HT-29 (cell line): ENCODE data around the gene FBXO21. TPM values are rescaled to one million over a fixed set of nuclear protein-coding genes. Genes with fewer than 3 reads are reported as not detected.
"Not testable (repeated sequence)": the region's sequence is repeated elsewhere in the genome, so short reads cannot be mapped to it uniquely, and the experiment has no call there.

Experiments used
- DNase-seq: peaks from one replicate; pipeline ENCODE4 v3.0.0-alpha.2; 2015; ENCODE audit warnings: low spot score
- total RNA-seq: library from RNA; depleted of rRNA; stranded (reverse); fragments of >200 nt; shearing (Covaris generic); gene quantifications from 2 replicates; pipeline ENCODE4 v1.2.3, GENCODE V29; 2014; rRNA removed

Gene FBXO21
- total RNA-seq, 1 experiment from 2014 or later, result 123 TPM

DNA sequence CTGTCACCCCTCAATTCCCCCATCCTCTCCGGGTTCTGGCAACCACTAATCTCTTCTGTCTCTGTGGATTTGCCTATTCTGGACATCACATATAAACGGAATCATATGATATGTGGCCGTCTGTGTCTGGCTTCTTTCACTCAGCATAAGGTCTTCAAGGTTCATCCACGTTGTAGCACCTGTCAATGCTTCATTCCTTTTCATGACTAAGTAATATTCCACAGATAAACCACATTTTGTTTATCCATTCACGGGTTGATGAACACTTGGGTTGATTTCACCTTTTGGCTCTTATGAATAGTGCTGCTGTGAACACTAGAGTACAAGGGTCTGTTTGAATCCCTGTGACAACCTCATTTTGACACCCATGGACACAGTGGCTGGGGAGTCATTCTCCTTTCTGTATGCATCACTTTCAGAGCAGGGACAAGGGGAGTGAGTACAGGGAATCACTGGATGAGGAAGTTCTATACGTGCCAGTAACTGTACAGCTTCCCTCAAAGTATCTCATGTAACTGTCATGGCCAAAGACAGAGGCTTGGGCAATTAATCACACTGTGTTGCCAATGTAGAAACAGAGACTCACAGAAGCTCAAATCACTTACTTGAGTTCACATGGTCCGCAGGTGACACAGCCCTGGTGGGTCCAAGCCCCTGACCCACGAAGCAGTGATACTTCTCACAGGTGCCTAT lies 80.2 kb downstream of the FBXO21 start:
- no peak for DNase-seq

DNA sequence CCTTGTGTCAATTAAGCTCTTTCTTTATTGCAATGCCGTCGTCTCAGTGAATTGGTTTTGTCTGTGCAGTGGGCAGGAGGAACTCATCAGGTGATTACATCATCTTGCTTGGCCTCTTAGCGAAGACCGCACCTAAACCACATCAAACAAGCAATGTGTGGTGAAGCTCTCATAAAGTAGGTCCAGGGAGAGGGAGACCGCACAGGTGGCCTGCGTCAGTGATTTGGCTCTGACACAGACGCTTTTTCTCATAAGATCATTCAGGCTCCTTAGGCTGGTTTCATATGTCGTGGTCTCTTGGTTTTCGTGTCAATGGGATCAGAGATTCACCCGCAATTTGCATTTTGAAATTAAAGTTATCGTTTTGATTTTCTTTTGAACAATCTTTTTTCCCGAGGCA lies 84.4 kb downstream of the FBXO21 start:
- DNase-seq, result peak; percentile 88

DNA sequence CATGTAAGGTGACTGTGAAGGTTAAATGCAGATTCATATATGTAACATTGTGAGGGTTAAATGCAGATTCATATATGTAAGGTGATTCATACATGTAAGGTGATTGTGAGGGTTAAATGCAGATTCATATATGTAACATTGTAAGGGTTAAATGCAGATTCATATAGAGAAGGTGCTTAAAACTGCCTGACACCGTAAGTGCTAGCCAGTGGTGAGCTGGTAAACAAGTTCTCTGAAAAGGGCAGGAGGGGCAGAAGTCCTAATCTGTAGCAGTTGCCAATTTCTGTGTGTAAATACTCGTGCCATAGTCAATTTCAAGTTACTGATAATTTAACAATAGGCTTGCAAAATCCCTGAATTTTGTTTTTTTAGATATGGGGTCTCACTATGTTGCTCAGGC lies 86.3 kb downstream of the FBXO21 start:
- not testable (repeated sequence) for DNase-seq

DNA sequence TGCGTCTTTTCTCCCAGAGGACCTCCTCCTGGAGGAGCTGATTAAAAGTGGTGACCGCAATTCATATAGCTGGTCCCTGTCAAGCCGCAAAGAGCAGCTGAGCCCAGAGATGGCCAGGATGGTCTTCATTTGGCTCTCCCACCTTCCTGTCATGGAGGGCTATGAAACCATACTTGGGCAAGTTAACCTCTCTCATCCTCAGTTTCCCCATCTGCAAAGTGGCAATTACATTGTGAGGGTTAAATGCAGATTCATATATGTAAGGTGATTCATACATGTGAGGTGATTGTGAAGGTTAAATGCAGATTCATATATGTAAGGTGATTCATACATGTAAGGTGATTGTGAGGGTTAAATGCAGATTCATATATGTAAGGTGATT lies 87.5 kb downstream of the FBXO21 start:
- no peak for DNase-seq

DNA sequence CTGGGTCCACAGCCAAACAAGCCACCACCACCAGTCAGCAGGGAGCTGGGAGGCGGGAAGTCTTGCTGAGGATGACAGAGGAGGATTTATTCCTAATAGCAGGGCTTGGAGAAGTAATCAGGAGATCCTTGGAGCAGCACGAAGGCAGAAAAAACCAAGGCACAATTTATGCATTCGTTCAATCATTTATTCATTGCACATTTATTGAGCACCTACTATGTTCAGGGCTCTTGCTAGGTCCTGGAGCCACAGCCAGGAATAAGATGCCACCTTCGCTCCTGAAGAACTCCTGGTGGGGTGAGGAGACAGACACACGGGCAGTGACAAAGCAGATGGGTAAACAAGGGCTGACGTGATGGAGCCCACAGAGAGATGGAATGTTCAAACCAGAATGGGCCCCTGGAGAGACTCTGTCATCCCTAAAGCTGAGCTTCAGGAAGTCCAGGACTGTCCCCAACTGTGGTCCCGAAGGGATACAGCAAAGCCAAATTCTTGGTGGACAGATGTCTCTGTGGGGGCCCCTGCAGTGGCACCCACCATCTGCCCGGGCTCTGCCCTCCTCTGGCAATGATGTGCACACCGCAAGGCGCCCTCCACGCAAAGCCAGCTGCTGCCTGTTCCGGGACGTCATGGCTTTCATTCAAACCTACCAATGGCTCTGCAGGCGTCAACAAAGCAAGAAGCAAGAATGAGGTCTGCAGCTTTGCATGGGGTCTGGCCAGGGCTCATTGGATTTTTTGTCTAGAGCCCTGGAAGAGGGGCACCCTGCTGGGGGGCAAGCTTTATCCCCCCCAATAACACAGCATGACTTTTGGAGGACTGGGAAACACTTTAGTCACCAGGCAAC lies 88.1 kb downstream of the FBXO21 start:
- DNase-seq, result no peak

DNA sequence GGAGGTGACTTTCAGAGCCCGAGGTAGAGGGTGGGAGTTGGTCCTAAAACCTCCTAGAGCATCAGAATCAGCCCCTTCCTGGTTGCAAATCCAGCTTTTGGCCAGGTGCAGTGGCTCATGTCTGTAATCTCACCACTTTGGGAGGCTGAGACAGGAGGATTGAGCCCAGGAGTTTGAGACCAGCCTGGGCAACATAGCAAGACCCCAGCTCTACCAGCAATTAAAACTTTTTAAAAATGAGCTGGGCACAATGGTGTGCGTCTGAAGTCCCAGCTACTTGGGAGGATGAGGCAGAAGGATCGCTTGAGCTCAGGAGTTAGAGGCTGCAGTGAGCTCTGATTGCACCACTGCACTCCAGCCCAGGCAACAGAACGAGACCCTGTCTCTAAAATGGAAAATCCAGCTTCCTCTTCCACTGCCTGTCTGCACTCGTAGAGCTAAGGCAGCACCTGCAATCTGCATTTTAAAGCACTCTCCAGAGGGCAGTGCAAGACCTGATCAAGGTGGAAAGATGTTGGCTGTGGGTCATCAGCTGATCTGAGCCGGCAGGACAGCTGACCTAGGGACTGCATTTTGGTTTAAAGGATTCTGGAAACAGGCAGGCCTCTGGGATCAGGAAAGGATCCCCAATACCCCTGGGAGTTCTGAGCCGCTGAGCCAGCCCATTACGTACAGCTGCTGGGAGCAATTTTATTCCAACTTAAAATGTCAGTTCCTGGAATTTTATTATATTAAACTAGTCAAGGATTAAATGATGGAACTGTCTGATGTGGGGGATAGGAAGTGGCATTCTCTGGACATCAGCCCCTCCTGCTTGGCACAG lies 89.2 kb downstream of the FBXO21 start:
- DNase-seq, result no peak

DNA sequence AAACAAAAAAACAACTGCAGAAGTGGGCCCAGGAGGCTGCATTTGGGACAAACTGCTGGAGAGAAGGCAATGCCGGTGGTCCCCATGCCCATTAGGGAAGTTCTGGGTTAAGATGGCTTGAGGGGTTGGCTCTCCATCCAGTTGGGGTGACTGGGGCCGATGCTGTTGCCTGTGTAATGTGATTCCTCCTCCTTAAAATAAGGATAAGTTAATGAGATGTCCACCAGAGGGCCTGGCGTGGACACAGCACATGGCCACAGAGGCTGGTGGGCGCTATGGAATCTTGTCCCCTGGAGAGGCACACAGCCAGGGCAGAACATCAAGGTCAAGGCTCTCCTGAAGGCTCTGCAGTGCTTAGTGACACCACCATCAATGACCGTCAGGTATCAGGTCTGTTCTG lies 90.0 kb downstream of the FBXO21 start:
- peak; percentile 52 for DNase-seq

DNA sequence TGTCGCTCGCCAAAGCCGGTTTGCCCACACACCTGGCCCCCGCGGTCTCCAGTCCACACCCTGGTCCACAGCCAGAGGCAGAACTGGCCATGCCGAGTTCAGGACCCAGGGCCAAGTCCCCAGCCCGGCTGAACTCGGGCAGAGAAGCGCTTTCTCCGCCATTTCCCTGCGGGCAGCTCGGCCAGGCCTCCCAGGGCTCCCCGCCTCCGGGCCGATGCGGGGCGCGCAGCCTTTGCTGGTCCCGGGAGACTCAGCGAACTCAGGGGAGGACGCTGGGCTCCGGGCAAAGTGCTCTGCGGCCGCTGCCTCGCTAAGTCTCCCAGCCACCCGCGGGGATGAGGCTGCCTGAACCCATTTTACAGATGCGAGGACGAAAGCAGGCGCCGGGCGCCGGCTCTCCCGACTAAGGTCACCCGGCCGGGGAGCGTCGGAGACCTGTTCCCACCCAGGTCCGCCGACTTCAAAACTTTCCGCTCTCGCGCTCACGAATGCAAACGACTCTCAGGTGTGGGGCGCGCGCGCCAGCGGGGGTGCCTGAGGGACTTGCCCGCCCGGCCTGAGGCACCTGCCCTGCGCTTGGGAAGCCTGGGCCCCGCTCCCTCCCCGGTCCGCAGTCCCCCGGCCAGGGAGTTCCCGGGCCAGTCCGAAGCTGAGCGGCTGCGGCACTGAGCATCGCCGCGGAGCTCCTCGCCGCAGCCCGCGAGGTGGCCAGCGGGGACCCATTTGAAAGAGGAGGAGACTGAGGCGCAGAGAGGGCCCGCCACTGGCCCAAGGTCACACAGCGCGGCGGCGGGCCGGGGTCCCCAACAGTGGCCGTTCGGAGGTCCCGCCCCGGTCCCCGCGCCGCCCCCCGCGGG lies 91.7 kb downstream of the FBXO21 start:
- DNase-seq, result peak; percentile 50

DNA sequence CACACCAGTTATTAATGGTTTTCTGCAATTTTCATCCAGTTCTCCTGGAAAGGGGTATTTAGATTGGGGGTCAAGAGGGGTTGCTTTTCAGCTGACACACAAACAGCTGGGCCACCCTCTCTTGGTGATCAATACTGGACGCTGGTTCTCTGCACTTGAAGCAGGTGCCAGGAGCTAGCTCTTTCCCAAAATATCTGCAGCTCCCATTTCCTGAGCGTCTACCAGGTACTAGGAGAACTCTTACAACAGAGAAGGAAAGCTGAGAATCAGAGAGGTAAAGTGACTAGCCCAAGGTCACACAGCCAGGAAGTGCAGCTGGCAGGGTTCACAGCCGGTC lies 92.3 kb downstream of the FBXO21 start:
- peak; percentile 36 for DNase-seq

DNA sequence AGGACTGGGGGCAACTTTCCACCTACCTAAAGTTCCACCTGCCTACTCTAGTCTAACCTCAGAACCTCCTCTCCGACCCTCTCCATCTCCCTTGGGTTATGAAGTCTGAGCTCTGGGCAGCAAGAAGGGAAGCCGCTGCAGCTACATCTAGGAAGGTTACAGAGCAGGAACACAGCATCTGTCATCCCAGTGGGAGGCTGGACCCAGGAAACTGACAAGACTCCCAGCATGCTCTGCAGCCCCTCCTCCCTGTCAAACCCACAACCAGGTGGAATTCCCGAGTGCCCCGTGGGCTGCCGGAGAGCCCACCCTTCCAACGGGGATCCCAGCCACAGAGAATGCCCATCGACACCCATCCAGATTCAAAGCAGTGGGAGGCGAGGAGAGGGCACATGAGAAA lies 93.1 kb downstream of the FBXO21 start:
- no peak for DNase-seq

DNA sequence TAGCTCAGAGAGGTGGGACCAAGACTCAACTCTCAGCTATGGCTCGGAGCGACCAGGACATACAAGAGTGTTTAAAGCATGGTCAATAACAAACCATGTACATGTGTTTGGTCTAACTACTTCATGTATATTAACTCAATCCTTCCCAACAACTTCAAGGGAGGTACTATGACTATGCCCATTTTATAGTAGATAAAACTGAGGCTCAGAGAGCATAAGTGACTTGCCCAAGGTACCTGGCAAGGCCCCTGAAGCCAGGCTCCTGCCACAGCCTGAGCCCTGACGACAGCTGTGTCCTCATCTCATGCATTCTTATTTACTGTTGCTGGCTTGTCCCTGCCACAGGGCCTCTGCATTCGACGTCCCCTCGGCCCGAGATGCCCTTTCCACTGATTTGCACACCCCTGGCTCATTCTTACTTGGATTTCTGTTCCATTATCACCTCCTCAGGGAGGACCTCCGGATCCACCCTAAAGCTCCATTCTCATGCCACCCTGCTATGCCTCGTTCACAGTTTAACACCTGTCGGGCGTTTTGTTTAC lies 93.7 kb downstream of the FBXO21 start:
- no peak for DNase-seq

DNA sequence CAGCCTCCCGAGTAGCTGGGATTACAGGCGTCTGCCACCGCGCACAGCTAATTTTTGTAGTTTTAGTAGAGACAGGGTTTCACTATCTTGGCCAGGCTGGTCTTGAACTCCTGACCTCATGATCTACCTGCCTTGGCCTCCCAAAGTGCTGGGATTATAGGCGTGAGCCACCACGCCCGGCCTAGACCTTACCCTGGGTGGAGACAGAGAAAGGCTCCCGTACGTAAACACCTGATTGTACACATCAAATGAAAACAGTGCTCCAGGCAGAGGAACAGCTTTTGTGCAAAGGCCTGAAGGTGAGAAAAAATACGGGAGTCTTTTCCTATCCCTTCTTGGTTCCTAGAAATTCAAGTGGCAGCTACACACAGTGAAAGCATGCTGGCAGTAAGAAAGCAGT lies 95.1 kb downstream of the FBXO21 start:
- not testable (repeated sequence) for DNase-seq

DNA sequence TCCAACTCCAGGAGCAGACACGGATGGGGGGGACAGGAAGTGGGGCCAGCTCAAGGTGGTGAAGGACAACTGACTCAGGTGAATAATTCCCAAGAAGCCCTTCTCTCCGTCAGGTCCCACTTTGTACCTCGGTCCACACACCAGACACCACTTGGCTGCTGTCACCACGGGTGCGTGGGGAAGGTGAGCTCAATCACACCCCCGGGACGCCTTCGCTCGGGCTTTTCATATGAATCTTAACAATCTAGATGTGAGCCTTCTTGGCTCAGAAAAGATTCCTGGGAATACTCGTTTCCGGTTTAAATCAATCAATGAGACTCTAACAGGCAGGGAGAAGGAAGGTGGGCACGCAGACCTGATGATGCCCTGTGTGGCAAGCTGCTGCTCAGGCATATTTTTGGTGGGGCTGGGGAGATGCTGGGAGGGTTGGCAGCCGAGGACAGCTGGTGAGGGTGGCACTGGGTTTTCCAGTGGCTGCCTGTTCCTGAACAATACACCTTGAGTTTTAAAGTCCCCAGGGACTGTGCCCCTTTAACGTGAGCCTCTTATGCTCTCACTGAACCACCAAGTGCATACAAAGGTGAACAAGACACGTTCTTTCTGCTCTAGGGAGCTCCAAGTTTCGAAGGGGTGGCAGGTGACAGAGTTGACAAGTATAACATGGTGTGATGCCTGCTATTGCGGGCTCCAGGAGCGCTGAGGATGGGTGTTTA lies 96.2 kb downstream of the FBXO21 start:
- DNase-seq, result no peak

DNA sequence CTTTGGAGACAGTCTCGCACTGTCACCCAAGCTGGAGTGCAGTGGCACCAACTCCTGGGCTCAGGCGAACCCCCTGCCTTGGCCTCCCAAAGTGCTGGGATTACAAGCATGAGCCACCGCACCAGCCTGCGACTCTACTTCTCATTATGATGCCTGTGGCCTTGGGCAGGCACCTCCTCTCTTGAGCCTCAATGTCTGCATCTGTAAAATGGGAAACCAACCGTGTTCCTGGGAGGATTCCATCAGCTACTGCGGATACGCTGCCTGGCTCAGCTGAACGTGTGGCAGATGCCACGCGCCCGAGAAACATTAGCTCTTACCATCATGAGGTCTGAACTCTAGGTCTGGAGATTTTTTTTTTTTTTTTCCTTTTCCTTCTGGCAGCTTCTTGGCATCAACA lies 96.8 kb downstream of the FBXO21 start:
- no peak for DNase-seq

DNA sequence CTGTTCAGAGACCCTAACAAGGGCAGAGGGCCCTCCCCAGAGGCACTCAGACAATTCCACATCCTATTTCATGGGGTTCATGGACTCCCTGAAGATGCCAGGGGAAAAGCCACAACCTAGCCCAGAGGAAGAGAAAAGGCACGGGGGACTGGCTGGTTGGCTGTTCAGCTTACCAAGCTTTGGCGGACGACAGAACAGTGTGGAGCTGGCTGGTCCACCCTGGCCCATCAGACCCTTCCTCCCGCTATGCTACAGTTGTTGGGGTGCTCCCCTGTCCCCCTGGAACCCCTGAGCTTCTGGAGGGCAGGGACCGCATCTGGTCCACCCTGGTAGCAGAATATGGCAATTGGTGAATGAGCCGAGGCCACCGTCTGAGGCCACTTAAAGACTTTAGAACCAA lies 97.4 kb downstream of the FBXO21 start:
- DNase-seq, result no peak

DNA sequence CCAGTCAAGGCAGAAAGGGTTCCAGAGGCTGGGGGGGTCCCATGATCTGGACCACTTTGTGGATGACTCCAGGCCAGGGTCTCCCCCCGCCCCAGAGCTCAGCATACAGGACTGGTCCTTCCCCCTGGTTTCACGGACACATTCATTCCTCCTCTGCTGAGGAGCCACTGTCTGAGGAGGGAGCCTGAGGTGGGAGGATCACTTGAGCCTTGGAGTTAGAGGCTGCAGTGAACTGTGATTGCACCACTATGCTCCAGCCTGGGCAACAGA lies 97.8 kb downstream of the FBXO21 start:
- no peak for DNase-seq

Other genes with a start within 250 kb of the FBXO21 start
- 287 and 301 TPM in 2 replicates for gene TESC, start 91.1 kb downstream of the FBXO21 start, total RNA-seq
- gene NOS1, start 171.2 kb upstream of the FBXO21 start, total RNA-seq, result not detected in 2 replicates